Measurements from ENCODE around the gene OR4D11. TPM values are rescaled to one million over a fixed set of nuclear protein-coding genes. Genes with fewer than 3 reads are reported as not detected.

Gene OR4D11
- total RNA-seq, 1 donor from 2014 or later: not detected

Other genes with a start within 250 kb of the OR4D11 start
- not detected for gene OR5AN1, start 144.7 kb upstream of the OR4D11 start, total RNA-seq
- gene OR5A2, start 77.2 kb upstream of the OR4D11 start, total RNA-seq: not detected
- not detected for gene OR5A1, start 67.1 kb upstream of the OR4D11 start, total RNA-seq
- gene OR4D6, start 46.6 kb upstream of the OR4D11 start, total RNA-seq: not detected
- gene OR4D10, start 30.3 kb upstream of the OR4D11 start, total RNA-seq: not detected
- gene OR4D9, start 8.0 kb downstream of the OR4D11 start, total RNA-seq: not detected
- 34.9 TPM for gene OSBP, start 112.2 kb downstream of the OR4D11 start, total RNA-seq
- gene PATL1, start 165.5 kb downstream of the OR4D11 start, total RNA-seq: 5.7 TPM
- not detected for gene OR10V1, start 210.3 kb downstream of the OR4D11 start, total RNA-seq